ENCODE measurements around the gene IST1. TPM values are rescaled to one million over a fixed set of nuclear protein-coding genes. Genes with fewer than 3 reads are reported as not detected.

Gene IST1
- 152 to 206 TPM (median 165 TPM) in 5 replicates for total RNA-seq (2022; extraction: Qiagen RNA extraction)

DNA sequence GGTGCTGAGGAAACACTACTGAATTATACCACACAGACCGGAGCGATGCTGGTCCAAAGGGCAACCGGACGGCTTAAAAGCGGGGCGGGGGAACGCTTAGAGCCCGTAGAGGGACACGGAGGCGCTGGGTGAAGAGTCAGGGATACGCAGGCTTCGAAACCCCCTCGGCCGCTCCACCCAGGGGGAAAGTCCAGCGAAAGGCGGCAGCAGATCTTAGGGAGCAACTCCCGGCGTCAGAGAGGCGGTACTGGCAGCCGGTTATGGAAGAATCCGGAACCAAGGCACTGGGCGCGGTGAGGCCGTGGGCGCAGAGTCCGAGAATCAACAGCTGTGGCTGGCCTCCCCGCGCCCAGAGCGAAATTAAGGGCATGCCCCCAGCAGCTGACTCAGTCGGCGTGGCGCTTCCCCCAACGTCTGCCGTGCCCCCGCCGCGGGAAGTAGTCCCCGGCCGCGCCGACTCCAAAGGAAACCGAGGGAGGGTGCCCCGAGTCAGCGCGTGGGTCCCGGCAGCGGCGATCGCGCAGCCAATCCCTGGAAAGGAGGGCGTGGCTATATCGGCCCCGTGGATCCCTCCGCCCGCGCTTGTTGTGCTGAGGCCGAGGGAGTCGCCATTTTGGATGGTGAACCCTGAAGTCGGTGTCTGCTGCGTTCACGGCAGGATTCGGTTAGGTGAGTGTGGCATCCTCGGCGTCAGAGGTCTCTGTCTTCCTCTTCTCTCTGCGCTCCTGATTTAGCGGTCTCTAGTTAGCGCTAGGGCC lies at the start of gene IST1:
TSS of gene IST1 (plus strand) at position 611 of the 758 bp plus-strand sequence. CDS start 20,110 bp downstream, outside the sequence.

DNA sequence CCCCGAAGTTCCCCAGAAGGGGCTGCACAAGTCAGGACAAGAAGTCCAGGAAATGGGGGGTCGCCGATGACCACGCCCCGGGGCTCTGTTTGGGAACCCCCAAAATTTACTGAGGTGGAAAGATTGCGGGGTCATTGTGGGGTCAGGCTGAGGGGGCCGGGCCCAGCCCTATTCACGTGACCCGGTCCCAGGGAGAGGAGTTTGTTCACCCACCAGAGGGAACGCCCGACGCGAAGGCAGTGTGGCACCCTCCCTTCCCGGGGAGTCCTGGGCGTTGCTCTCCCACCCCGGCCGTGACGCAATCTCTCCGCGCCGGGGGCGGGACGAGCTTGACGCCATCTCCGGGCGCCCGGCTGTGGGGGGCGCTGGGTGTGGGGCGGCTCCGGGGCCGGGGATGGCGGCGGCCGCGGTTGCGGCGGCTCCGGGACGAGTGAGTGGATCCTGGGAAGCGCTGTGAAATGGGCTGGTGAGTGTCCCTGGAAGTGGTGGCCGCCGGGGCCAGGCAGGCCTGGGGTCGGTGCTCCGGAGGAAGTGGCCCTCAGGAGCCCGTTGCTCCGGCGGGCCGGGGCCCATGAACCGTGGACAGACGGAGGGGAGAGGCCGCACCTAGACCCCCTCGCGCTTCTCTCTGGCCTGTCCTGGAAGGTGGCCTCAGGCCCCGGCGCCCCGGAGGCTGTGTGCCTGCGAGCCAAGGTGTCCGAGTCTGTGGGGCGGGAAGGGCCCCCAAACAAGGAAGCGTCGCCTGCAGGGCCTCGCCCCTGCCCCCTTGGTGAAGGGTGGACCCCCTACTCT lies 49.5 kb upstream of the IST1 start, which contains the start of gene ATXN1L:
TSS of gene ATXN1L (plus strand) at position 338 of the 792 bp plus-strand sequence. CDS start 3,765 bp downstream, outside the sequence.

DNA sequence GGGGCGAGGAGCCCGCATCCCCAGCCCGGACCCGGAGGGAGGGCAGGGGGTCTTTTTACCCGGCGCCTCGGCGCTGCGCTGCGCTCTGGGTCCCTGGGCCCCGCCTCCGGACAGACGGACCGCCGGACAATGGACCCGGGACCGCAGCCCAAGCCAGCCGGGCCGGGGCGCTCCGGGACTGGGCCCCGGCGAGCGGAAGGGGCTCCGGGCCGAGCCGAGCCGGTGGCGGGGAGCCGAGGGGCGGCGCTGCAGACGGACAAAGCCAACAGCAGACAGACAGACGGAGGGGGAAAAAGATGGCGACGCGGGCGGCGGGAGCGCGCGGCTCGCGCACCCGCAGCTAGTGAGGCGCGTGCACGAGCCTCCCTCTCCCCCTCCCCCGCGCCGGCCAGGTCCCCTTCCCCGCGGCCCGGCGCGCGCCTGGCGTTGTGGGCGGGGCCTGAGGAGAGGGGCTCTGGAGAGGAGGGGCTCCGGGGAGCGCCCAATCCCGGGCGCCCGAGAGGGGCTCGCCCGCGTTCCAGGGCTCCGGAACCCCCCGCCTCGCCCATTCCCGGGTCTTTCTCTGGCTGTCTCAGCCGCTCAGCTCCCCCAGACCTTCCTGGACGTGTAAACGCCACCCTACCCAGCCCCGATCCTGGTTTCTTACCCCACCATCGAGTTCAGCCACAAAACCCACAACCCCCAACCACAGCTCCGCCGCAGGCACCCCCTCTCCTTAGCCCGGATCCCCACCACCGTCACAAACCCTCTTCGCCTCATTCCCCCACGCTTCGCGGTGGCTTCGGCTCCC lies 11.3 kb upstream of the IST1 start, which contains the start of gene ZNF821:
TSS of gene ZNF821 (minus strand) at position 334 of the 790 bp plus-strand sequence. CDS start 4,236 bp downstream, outside the sequence.

Other genes with a start within 250 kb of the IST1 start
- gene PHLPP2, start 170.8 kb upstream of the IST1 start, total RNA-seq (2022; extraction: Qiagen RNA extraction), result 10.5 to 13.4 TPM (median 10.8 TPM) in 5 replicates
- gene AP1G1, start 86.7 kb upstream of the IST1 start, total RNA-seq (2022; extraction: Qiagen RNA extraction), result 41.1 to 47.6 TPM (median 46.7 TPM) in 5 replicates
- 14.1 to 18.2 TPM (median 17.0 TPM) in 5 replicates for gene ATXN1L, start 49.6 kb upstream of the IST1 start, total RNA-seq (2022; extraction: Qiagen RNA extraction)
- gene ZNF821, start 11.3 kb upstream of the IST1 start, total RNA-seq (2022; extraction: Qiagen RNA extraction), result 3.8 to 4.7 TPM (median 4.0 TPM) in 5 replicates
- gene PKD1L3, start 104.9 kb downstream of the IST1 start, total RNA-seq (2022; extraction: Qiagen RNA extraction), result not detected in 5 replicates
- 11.9 to 14.6 TPM (median 12.8 TPM) in 5 replicates for gene DHODH, start 113.2 kb downstream of the IST1 start, total RNA-seq (2022; extraction: Qiagen RNA extraction)
- 0.15 to 0.30 TPM in 2 of 5 replicates, not detected in the others for gene HP, start 159.0 kb downstream of the IST1 start, total RNA-seq (2022; extraction: Qiagen RNA extraction)
- not detected in 5 replicates for gene HPR, start 167.7 kb downstream of the IST1 start, total RNA-seq (2022; extraction: Qiagen RNA extraction)
- gene TXNL4B, start 198.1 kb downstream of the IST1 start, total RNA-seq (2022; extraction: Qiagen RNA extraction), result 19.0 to 21.3 TPM (median 19.4 TPM) in 5 replicates
- 47.0 to 53.4 TPM (median 47.3 TPM) in 5 replicates for gene DHX38, start 198.3 kb downstream of the IST1 start, total RNA-seq (2022; extraction: Qiagen RNA extraction)